Measurements from ENCODE around the gene NKAIN4. TPM values are rescaled to one million over a fixed set of nuclear protein-coding genes. Genes with fewer than 3 reads are reported as not detected.
A peak's percentile ranks its signal among the peaks of the same experiment; 100 is the strongest.

The NKAIN4 gene
- total RNA-seq, 2 experiments from 2014 or later, result not detected

DNA sequence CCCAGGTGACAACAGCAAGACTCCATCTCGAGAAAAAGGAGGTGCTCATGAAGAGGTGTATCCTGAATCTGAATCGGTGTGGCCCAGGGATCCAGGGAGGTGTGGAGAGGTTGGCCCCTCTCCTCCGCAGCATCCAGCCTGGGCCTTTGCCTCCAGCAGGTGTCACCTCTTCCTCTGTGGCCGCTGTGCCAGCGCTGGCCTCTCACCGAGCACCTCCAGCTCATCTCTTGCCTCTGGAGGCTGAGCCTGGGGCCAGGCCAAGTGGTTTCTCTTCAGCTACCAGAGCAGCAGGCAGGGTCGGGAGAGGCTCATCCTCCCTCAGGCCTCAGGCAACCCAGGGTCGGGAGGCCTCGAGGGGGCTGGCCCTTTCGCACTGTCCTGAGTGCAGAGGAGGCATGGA lies 37.5 kb upstream of the NKAIN4 start:
- Histone ChIP-seq H3K4me1 (ENCODE audit: insufficient read depth, low read length, poor library complexity, severe bottlenecking) (no peaks in the 10 kb centered on the region), H3K9me3 (ENCODE audit: low read length) (no peaks in the 10 kb centered on the region), H4K20me1 (ENCODE audit: insufficient read depth, low read length) (no peaks in the 10 kb centered on the region), H3K27ac (ENCODE audit: low read depth, low read length, poor library complexity, severe bottlenecking) (no peak overlapping the region), H3K79me2 (ENCODE audit: insufficient read depth, low read depth, low read length) (no peaks in the 10 kb centered on the region), H2AFZ (ENCODE audit: low read length) (no peak overlapping the region), H3K36me3 (ENCODE audit: insufficient read depth, low read length) (peaks cover 8% of the 10 kb centered on the region; the same call in 1 of the 2 replicates), H3K4me3 (ENCODE audit: low read depth, low read length, poor library complexity, severe bottlenecking) (no peak overlapping the region), H3K9me2 (ENCODE audit: insufficient read depth, low read length) (no peaks in the 10 kb centered on the region), H3K4me2 (ENCODE audit: low read length) (no peak overlapping the region)
- no peak for DNase-seq (ENCODE audit: low spot score)
- no peak for TF ChIP-seq EZH2phosphoT487 (IDR thresholded peaks at IDR 0.05; ENCODE audit: borderline replicate concordance, low read depth, low read length)
- TF ChIP-seq, protein P1, sequence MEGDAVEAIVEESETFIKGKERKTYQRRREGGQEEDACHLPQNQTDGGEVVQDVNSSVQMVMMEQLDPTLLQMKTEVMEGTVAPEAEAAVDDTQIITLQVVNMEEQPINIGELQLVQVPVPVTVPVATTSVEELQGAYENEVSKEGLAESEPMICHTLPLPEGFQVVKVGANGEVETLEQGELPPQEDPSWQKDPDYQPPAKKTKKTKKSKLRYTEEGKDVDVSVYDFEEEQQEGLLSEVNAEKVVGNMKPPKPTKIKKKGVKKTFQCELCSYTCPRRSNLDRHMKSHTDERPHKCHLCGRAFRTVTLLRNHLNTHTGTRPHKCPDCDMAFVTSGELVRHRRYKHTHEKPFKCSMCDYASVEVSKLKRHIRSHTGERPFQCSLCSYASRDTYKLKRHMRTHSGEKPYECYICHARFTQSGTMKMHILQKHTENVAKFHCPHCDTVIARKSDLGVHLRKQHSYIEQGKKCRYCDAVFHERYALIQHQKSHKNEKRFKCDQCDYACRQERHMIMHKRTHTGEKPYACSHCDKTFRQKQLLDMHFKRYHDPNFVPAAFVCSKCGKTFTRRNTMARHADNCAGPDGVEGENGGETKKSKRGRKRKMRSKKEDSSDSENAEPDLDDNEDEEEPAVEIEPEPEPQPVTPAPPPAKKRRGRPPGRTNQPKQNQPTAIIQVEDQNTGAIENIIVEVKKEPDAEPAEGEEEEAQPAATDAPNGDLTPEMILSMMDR (conservative IDR thresholded peaks at IDR 0.05; ENCODE audit: low read length), result no peak
- BruUV-seq (replicated peaks), result no TSS peak
- ChIA-PET CTCF (ENCODE audit: unreplicated experiment) (interaction anchor here (0.7 kb wide), 1 partner anchor 189 kb away, joined by 5 read pairs; no protein-coding TSS in a partner anchor), POLR2A (no interaction called here)
- intact Hi-C loops (cut with micrococcal nuclease; ENCODE audit: unreplicated experiment), result loop anchor here (1.0 kb wide), 1 partner anchor 69 kb away; no protein-coding TSS in a partner anchor

DNA sequence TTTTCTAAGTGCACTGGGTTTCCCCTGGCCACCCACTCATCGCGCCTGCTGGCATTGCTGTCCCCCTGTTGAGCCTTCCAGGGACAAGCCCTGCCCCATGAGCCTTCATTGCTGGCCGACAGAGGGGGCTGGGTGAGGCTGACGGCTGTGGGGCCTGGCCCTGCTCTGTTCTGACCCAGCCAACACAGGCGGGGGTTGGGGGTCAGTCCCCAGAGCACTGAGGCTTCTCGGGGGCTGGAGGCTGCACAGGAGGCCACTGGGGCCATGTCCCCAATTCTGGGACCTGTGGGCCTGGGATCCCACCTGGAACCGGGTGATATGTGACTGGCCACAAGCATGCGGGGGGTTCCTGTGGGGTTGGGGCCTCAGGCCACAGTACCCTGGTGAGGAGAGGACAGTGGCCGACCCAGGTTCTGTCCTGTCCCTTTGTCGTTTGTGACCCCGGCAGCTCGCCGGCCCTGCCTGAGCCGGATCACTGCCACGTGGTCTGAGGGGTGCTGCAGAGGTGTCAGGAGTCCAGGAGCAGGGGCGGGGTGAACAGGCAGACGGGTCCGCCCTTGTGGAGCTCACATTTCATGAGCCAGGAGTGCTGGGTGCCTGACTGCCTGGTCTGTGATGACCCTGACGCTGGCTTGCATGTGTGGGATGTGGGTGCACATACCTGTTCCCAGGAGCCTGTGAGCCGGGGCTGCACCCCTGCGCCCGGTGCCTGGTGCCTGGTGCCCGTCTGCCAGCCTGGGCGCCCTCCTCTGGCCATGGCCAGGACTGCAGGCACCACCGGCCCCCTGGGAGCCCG lies 36.6 kb upstream of the NKAIN4 start:
- CTCF ChIA-PET (ENCODE audit: unreplicated experiment), result no interaction called here
- H3K4me3 ChIP-seq (ENCODE audit: low read depth, low read length, poor library complexity, severe bottlenecking), result no peak overlapping the region
- TF ChIP-seq, protein P1 (conservative IDR thresholded peaks at IDR 0.05; ENCODE audit: low read length), result peak; percentile 73
- TF ChIP-seq EZH2phosphoT487 (IDR thresholded peaks at IDR 0.05; ENCODE audit: borderline replicate concordance, low read depth, low read length), result no peak
- no peaks in the 10 kb centered on the region for H3K9me3 ChIP-seq (ENCODE audit: low read length)
- H3K36me3 ChIP-seq (ENCODE audit: insufficient read depth, low read length), result peaks cover 8% of the 10 kb centered on the region; the same call in 1 of the 2 replicates
- no peak overlapping the region for H2AFZ ChIP-seq (ENCODE audit: low read length)
- no TSS peak for BruUV-seq (replicated peaks)
- H3K27ac ChIP-seq (ENCODE audit: low read depth, low read length, poor library complexity, severe bottlenecking), result no peak overlapping the region
- DNase-seq (ENCODE audit: low spot score), result peak; percentile 51
- no peaks in the 10 kb centered on the region for H3K4me1 ChIP-seq (ENCODE audit: insufficient read depth, low read length, poor library complexity, severe bottlenecking)
- H3K9me2 ChIP-seq (ENCODE audit: insufficient read depth, low read length), result no peaks in the 10 kb centered on the region
- H3K4me2 ChIP-seq (ENCODE audit: low read length), result no peak overlapping the region
- no peaks in the 10 kb centered on the region for H4K20me1 ChIP-seq (ENCODE audit: insufficient read depth, low read length)
- intact Hi-C loops (cut with micrococcal nuclease; ENCODE audit: unreplicated experiment), result loop anchor here (1.0 kb wide), 1 partner anchor 68 kb away; no protein-coding TSS in a partner anchor
- POLR2A ChIA-PET, result no interaction called here
- no peaks in the 10 kb centered on the region for H3K79me2 ChIP-seq (ENCODE audit: insufficient read depth, low read depth, low read length)

DNA sequence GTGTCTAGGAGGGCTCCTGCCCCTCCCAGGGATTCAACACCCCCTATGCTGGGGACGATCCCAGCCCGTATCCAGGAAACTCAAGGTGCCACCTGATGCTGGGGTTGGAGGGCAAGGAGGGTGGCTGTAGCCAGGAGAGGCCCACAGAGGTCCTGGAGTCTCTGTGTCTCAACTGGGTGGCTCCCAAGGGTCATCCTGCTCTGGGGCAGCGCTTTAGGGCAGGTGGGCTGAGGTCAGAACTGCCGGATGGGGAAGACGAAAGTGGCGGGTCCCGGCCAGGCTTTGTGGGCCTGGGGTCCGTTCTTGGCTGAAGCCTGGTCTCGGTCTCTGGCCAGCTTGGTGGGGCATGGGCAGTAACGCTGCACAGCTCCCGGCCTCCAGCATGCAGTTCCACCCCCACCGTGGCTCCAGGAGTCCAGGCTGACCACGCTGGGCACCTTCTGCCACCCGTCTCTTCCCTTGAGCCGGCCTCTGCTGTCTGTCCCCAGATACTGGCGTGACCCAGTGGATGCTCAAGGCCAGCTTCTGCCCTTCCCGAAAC lies 35.9 kb upstream of the NKAIN4 start:
- peaks cover 8% of the 10 kb centered on the region; the same call in 1 of the 2 replicates for H3K36me3 ChIP-seq (ENCODE audit: insufficient read depth, low read length)
- H2AFZ ChIP-seq (ENCODE audit: low read length), result no peak overlapping the region
- no peaks in the 10 kb centered on the region for H3K9me2 ChIP-seq (ENCODE audit: insufficient read depth, low read length)
- H3K27ac ChIP-seq (ENCODE audit: low read depth, low read length, poor library complexity, severe bottlenecking), result no peak overlapping the region
- no peak overlapping the region for H3K4me3 ChIP-seq (ENCODE audit: low read depth, low read length, poor library complexity, severe bottlenecking)
- H4K20me1 ChIP-seq (ENCODE audit: insufficient read depth, low read length), result no peaks in the 10 kb centered on the region
- no TSS peak for BruUV-seq (replicated peaks)
- ChIA-PET POLR2A (no interaction called here), CTCF (ENCODE audit: unreplicated experiment) (no interaction called here)
- no peak for TF ChIP-seq EZH2phosphoT487 (IDR thresholded peaks at IDR 0.05; ENCODE audit: borderline replicate concordance, low read depth, low read length)
- TF ChIP-seq, protein P1 (conservative IDR thresholded peaks at IDR 0.05; ENCODE audit: low read length), result no peak
- H3K79me2 ChIP-seq (ENCODE audit: insufficient read depth, low read depth, low read length), result no peaks in the 10 kb centered on the region
- intact Hi-C loops (cut with micrococcal nuclease; ENCODE audit: unreplicated experiment), result no loop called here
- no peaks in the 10 kb centered on the region for H3K9me3 ChIP-seq (ENCODE audit: low read length)
- no peaks in the 10 kb centered on the region for H3K4me1 ChIP-seq (ENCODE audit: insufficient read depth, low read length, poor library complexity, severe bottlenecking)
- DNase-seq (ENCODE audit: low spot score), result no peak
- H3K4me2 ChIP-seq (ENCODE audit: low read length), result no peak overlapping the region

All from OCI-LY7 (cell line).